NCI-H345 treated with DMSO at 0.1 percent for 48 hours (cell line): ENCODE results near the gene LINC00237.
A peak's percentile ranks its signal among the peaks of the same experiment; 100 is the strongest.

Experiments used
- DNase-seq: peaks from one replicate; lab custom pipeline; 2025; ENCODE audit not compliant: unreplicated experiment; lab: John Stamatoyannopoulos, UW

The LINC00237 gene

DNA sequence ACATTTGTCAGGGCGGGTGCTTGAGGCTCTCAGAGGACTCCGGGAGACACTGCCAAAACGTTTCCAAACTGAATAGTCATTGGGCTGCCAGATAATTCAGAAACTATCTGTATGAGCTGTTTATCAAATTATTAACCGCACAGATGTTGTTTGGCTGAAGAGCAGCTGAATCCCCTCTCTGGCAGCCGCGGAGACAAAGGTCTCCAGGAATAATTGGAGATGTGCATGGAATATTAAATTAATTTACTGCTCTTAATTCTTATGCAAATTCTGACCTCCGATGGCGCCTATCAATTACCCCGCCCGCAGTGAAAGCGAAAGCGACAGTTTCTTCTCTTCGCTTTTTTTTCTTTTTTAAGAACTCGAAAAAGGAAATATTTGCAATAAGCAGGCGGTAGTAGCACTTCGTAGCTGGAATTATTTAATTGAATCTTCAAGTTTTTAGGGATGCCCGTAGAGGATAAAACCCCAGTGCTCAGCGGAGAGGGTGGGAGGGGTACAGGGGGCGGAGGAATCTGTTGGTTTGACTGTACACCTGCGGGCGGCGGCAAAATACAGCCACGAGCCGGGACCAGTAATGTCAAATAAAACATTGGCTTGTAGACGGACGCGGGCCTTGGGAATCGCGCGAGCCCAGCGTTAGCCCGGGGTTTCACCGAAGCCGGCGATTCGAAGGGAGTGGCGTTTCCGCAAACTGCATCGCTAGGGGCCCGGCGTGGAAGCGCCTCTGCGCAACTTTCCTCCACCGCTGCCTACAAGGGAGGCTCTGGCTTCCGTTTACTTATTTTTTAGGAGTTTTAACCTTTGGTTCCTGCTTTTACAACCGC is 6.2 kb downstream of the LINC00237 start:
- peak; percentile 26 for DNase-seq

DNA sequence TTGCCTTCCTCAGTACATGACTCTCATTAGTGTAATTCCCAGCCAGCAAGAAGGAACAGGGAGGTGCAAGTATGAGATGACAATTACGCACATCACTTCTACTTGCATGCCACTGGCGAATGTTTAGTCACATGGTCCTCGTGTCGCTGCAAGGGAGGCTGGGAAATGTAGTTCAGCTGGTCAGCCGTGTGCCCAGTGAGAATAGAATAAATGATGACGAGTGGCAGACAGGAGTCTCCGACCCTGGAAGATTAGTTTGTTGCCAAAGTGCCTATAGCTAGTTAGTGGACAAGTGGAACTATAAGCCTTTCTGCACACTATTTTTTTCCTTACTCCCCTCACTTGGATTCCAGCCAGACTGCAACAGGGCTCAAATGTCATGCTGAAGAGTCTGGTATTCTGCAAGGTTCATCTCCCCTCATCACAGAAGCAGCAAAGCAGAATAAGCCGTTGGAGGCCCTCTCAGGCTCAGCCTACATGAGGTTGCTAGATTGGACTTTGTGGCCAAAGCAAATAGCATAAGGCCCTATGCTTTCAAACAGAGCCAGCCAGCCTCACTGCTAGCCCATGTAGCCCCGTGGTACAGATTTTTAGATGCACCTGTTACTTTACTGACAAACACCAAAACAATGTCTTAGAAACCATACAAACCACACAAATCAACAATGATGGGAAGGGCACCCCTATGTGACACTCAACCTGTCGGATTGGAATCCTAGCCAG is 9.7 kb downstream of the LINC00237 start:
- no peak for DNase-seq

DNA sequence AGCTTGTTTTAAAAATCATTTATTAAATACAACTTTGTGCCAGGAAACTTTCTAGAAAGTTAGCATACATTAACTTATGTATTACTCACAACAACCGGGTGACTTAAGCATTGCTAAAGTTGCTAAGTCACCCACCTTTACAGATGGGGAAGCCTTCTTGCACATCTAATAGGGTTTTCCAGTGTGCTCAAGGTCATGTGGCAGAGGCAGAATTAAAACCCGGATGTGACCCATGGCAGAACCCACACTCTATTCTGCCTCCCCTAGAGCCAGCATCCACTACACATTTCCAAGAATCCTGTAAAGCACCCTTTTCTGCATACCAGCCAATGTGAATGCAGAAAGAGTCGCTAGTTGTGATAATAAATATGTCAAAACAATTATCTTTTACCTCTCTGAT is 13.4 kb downstream of the LINC00237 start:
- no peak for DNase-seq

DNA sequence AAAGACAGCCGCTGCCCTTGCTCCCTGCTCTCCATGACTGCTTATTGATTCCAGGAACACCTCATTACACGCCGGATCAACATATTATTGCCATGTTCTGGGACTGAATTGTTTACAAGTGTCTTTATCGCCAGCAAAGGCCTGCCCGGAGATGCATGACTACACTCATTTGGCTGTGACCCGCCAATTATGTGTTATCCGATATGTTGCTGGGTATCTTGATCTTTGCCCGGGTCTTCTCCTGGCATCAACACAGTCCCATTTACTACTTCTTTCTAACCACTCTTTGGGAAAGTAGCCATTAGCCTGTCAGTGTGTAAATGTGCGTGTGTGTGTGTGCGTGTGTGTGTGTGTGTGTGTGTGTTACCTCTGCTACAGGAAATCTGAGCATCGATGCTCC is 15.4 kb downstream of the LINC00237 start:
- no peak for DNase-seq

DNA sequence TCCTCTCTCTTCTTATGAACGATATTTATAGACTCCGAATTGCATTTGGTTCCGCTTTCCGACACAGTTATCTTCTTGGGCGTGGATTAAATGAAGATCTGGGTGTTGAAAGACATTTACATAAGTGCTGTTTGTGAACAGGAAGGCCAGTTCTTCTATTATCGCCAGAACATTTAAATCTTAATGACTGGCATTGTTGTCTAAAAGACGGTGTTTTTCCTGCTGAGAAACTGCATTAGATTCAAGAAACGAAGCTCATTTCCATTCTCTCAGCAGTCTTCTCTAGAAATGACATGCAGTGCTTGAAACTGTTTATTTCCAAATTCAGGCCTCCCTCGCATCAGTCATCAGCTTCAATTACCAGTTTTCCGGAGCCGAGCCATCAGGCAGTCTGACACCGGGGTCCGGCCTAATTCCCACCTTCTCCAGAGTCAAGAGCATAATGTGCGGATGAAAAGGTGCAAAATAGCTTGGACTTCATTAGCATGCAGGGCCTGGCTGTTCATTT is 16.0 kb downstream of the LINC00237 start:
- no peak for DNase-seq

DNA sequence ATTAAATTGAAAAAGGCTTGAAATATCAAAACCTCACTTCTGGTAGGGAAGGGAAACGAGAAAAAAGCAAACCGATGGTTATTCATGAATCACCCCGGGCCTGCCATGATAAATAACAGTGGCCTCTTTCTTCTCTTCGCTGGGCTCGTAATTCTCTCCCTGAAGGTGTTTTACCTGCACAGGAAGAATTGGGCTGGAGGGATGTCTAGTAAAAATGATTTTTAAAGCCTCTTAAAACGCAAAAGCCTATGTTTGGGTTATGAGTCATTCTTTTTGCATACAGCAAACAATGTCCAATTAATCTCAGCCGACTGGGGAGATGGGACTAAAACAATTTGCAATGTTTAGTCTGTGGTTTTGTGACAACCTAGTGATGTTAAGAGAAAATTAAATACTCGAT is 16.8 kb downstream of the LINC00237 start:
- no peak for DNase-seq

DNA sequence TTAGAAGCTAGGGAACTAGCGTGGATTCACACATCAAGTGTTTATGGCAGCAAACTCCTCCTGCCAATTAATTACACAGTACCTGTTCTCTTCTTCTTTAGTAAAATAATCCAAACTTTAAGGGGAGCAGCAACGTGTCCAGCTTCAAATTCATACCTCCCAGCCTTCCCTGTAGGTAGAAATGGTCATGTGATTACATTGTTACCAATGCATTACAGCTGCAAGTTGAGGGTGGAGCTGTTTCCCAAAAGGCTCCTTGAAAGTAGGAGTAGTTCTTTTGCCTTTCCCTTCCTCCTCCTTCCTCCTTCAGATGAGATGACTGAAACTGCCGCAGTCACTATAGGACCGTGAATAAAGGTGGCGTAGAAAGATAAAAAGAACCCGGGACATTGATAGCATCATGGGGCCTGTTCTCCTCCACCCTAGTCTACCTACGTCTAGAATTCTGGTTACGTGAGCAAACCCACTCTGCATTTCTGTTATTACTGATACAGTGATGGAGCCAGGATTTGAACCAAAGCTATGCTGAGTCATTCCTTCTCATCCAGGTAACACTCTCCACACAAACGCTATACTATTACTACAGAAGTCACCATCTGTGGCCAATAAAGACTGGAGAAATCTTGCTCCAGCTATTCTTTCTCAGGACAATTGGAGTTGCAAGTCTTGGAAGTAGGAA is 18.2 kb downstream of the LINC00237 start:
- DNase-seq, result no peak

DNA sequence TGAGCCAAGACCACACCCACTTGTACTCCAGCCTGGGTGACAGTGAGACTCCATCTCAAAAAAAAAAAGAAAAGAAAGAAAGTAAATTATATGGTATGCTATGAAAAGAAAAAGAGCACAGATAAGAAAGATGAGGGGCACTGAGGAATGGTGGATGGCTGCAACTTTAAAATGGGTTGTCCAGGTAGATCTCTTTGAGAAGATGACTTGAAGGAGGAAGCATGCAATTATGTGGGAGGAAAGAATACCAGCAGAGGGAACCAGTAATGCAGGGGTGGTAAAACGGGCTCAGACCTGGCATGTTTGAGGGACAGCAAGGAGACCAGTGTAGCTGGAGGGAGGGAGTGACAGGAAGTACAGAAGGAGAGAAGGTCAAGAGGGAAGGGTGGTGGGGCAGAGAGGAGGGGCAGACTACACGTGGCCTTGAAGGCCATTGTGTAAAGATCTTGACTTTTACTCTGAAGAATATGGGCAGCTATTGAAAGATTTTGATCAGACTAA is 22.3 kb downstream of the LINC00237 start:
- no peak for DNase-seq

DNA sequence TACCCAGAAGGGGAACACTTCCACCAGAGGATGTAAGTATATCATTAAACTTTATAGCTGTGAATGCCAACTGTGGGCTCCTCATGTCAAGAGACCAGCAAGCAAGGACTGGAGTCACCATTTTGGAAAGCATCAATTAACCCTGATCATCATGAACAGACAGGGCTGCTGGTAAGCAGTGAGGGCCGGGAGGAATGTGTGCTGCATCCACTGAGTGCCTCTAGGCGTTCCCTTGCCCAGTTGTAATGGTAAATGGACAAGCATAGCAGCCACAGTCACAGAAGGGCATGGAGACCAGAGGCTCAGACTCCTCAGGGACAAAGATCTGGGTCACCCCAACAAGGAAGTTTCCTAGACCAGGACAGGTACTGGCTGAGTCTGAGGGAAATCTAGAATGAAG is 23.6 kb downstream of the LINC00237 start:
- DNase-seq, result no peak

DNA sequence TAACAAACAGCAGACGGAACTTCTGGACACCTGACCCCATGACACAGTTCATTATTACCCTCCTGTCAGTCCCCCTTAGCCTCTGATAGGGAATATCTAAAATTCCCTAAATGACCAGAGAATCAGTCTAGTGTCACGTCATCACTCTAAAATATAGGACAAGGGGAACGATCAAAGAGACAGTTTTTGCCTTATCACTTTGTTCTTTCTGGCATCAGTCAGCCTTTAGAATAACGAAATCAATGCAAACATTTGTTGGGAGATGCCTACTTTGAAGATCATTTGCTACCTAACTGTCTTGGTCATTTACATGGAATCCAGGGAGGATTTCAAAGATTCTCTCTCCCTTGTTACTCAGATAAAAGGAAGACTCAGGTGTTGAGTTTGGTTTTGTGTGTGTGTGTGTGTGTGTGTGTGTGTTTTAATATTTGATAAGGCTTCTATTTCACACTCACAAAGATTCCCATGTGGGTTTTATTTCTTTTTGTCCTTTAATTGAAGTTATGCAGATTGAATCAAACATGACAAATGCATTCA is 28.3 kb downstream of the LINC00237 start:
- no peak for DNase-seq

DNA sequence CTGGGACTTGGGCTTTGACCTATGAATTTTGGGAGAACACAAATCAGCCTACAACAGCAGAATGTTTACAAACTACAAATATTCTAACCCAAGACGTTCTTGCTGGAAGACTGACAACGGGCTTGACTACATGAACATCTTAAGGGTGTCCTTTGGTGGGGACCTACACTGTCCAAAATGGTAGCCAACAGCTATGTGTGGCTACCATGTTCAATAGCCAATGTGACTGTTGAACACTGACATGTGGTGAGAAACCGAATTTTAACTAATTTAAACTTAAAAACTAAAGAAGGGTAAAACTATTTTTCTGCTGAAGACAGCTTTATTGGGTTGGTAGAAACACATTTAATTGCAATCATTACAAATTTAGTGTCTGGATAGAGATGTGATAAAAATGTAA is 30.1 kb downstream of the LINC00237 start:
- DNase-seq, result no peak

DNA sequence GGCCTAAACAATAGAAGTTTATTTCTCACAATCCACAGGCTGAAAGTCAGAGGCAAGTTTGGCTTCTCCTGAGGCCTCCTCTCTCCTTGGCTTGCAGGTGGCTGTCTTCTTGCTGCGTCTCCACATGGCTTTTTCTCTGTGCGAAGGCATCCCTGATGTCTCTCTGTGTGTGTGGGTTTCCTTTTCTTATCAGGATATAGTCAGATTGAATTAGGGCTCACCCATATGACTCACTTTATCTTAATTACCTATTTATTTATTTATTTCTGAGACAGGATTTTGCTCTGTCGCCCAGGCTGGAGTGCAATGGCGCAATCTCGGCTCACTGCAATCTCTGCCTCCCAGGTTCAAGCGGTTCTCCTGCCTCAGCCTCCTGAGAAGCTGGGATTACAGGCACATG is 30.7 kb downstream of the LINC00237 start:
- no peak for DNase-seq

DNA sequence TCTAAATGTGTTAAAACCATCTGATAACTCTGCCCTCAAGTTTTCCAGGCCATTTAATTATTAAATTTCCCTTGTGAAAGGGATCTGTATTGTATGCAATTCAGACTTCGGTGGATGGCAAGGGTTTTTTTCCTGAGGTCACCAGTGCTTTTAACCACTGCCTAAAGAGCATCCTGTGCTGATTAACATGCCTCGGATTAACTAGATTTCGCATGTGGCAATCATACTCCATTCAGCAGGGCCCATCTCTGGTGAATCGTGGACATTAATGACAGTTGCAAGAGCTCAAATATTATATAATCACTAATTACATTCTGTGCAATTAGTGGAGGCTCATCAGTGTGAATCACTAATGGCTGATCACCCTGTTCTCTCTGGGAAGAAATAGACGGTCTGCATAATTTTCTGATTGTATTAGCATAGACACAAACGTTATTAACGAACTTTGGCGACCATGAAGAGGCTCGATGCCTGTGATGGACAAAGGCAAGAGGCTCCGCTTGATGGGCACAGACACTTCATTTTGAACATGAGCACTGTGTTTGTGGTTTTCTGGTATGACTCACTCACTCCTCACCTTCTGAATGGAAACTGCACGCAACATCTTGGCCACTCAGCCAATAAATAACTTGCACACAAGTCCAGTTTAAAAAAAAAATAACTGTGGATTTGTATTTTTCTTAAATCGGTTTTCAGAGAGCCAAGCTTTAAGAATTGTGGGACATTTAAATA is 31.4 kb downstream of the LINC00237 start:
- DNase-seq, result no peak

DNA sequence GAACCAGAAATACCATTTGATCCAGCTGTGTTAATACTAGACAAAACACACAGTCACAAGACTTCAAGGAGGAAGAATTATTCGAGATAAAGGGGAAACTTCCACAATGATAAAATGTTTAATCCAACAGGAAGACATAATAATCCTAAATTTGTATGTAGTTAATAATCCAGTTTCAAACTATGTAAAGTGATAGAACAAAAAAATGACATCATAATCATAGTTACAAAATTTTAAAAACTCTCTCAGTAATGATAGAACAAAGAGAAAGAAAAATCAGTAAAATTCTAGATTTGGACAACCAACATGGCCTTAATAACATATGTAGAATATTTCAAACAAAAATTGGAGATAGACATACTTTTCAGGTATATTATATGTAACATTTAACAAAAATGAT is 38.9 kb downstream of the LINC00237 start:
- no peak for DNase-seq

DNA sequence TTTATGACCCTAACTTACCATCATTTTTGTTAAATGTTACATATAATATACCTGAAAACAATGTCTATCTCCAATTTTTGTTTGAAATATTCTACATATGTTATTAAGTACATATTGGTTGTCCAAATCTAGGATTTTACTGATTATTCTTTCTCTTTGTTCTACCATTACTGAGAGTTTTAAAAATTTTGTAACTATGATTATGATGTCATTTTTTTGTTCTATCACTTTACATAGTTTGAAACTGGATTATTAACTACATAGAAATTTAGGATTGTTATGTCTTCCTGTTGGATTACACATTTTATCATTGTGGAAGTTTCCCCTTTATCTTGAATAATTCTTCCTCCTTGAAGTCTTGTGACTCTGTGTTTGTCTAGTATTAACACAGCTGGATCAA is 41.2 kb downstream of the LINC00237 start:
- no peak for DNase-seq

DNA sequence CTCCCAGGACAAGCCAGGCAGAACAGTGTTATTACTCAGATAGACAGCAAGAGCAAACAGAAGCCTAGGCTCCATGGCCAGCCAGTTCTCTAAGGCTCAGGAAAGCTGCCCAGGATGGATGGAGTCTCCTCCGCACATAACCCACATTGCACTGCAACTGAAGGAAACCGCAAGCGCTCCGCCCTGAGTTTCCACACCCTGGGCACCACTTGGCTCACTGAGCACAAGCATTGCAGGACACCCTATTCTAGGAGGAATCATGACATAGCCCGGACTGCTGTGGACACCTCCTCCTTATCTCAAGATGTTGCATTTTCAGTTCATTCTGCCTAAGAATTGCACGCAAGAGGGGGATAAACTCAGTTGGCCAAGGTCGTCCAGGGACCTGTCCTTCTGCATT is 42.9 kb downstream of the LINC00237 start:
- no peak for DNase-seq

DNA sequence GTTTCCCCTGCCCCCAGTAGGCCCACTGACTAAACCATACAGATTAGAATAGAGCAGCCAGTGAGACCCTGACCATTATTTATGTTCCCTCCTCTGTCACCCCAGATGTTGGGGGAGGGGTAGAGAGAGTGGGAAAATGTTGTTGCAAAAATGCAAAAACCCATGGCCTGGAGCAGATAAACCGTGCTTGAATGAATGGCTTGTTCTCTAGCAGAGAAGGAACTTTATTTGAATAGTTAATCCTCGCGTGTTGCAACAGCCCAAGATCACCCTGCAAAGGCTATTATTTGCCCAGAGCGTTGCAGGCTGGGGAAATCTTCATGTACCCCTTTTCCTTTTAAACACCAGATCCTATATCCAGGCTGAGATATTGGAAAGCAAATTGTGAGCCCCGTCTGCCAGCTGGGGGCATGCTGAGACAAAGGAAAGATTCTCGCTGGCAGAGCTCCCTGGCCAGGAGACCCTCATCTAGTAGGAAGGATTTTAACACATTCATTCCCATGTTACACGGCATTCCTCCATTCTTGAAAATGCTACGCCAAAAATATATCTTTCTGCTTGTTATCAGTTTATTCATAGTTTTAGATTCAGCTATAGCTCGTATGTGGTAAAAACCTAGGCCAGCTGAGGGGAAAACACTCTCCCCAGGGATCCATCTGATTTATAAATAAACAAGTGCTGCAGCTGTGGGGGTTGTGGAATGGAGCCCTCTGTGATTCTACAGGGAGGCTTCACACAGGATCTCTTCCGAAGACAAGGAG is 53.0 kb downstream of the LINC00237 start:
- peak; percentile 9 for DNase-seq

DNA sequence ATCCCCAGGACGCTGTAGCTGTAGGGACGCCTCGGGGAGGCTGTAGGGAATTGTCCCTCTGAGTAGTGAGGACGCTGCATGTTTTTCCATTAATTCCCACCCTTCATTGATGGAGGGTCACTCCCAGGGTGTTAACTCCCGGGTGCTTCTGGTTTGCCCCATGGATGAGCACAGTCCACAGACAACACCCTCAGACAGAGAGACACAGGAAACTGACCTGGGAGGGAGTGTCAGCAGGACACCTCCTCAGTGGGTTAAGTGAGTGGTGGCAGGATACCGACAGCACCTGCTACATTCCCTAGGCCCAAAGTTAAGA is 53.5 kb downstream of the LINC00237 start:
- DNase-seq, result no peak

DNA sequence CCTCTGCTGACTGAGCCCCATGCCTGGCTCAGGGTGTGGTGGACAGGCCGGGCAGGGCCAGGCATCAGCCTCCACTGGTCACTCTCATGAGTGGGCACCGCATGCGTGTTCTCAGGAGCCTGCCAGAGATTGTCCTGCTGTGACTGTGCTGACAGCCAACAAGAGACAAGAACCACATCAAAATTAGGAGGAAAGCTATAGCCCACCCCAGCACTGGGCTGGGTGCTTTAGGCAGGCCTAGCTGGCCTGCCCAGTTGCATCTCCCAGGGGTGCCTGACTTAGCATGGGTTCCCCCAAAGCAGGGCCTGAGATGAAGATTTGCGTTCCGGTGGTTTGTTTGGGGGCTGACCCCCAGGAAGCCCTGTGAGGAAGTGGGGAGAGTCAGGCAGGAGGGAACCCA is 53.9 kb downstream of the LINC00237 start:
- DNase-seq, result no peak

DNA sequence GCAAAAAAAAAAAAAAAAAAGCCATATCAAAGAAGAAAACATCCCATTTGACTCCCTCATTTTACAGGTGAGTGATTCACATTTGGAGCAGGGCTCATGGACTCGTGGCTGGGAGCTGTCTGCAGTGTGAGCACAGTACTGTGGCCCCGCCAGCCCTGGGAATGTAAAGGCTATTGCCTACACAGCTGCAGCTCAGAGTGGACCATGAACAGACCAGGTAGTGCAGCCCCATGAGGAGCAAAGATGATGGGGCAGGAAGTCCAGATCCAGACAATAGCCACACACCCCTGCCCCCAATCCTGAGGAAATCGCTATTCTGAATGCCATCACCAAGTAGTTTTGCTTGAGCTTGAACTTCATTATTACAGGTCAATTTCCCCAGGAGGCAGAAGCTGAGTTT is 55.4 kb downstream of the LINC00237 start:
- DNase-seq, result no peak
